ENCODE data around the gene SIDT2. TPM values are rescaled to one million over a fixed set of nuclear protein-coding genes. Genes with fewer than 3 reads are reported as not detected.

The SIDT2 gene
- total and polyA plus RNA-seq, 8 donors, result 29.2 to 112 (median 33.9) TPM

GRCh38 chr11:117200813-117201657, 22.5 kb downstream of the SIDT2 start:
- TF ChIP-seq, protein P1, sequence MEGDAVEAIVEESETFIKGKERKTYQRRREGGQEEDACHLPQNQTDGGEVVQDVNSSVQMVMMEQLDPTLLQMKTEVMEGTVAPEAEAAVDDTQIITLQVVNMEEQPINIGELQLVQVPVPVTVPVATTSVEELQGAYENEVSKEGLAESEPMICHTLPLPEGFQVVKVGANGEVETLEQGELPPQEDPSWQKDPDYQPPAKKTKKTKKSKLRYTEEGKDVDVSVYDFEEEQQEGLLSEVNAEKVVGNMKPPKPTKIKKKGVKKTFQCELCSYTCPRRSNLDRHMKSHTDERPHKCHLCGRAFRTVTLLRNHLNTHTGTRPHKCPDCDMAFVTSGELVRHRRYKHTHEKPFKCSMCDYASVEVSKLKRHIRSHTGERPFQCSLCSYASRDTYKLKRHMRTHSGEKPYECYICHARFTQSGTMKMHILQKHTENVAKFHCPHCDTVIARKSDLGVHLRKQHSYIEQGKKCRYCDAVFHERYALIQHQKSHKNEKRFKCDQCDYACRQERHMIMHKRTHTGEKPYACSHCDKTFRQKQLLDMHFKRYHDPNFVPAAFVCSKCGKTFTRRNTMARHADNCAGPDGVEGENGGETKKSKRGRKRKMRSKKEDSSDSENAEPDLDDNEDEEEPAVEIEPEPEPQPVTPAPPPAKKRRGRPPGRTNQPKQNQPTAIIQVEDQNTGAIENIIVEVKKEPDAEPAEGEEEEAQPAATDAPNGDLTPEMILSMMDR (IDR thresholded peaks at IDR 0.05), result no peak
- H3K4me3 ChIP-seq, result peak overlapping the region; percentile 25 to 34
- intact Hi-C loops (cut with DNase I), result no loop called here
- H3K27ac ChIP-seq, result peak overlapping the region; percentile 28 to 84
- ATAC-seq (no peak), DNase-seq (peak in 1 of 4 donors; percentile 25)
- H3K9me3 ChIP-seq, result no peaks in the 10 kb centered on the region
- H3K4me1 ChIP-seq, result peaks cover 11 to 19% of the 10 kb centered on the region in 2 donors
- H3K27me3 ChIP-seq, result no peaks in the 10 kb centered on the region
- H3K36me3 ChIP-seq, result peaks cover 0 to 49% of the 10 kb centered on the region in 2 donors

GRCh38 chr11:117201658-117202305, 23.2 kb downstream of the SIDT2 start:
- Histone ChIP-seq H3K27me3 (no peaks in the 10 kb centered on the region), H3K36me3 (peaks cover 0 to 44% of the 10 kb centered on the region in 2 donors), H3K4me1 (peaks cover 11 to 19% of the 10 kb centered on the region in 2 donors), H3K4me3 (peak overlapping the region; percentile 1 to 34), H3K9me3 (no peaks in the 10 kb centered on the region), H3K27ac (peak overlapping the region; percentile 28 to 67)
- intact Hi-C loops (cut with DNase I), result no loop called here
- TF ChIP-seq, protein P1 (IDR thresholded peaks at IDR 0.05), result no peak
- ATAC-seq (no peak), DNase-seq (peak in 1 of 4 donors; percentile 75)

GRCh38 chr11:117202386-117203068, 24.0 kb downstream of the SIDT2 start:
- Histone ChIP-seq H3K4me3 (peak overlapping the region in 1 of 2 donors; percentile 34), H3K4me1 (peaks cover 11 to 19% of the 10 kb centered on the region in 2 donors)

GRCh38 chr11:117203069-117203407, 24.5 kb downstream of the SIDT2 start:
- Histone ChIP-seq H3K36me3 (peaks cover 0 to 37% of the 10 kb centered on the region in 2 donors), H3K4me3 (no peak overlapping the region), H3K27ac (no peak overlapping the region), H3K9me3 (no peaks in the 10 kb centered on the region), H3K4me1 (peaks cover 8 to 14% of the 10 kb centered on the region in 2 donors), H3K27me3 (no peaks in the 10 kb centered on the region)
- intact Hi-C loops (cut with DNase I), result no loop called here
- no peak for DNase-seq
- no peak for ATAC-seq
- TF ChIP-seq, protein P1 (IDR thresholded peaks at IDR 0.05), result no peak

More at GRCh38 chr11:117202386-117203068, 24.0 kb downstream of the SIDT2 start:
- TF ChIP-seq, protein P1 (IDR thresholded peaks at IDR 0.05), result no peak
- H3K36me3 ChIP-seq, result peaks cover 0 to 37% of the 10 kb centered on the region in 2 donors
- no peak for ATAC-seq
- peak overlapping the region in 1 of 2 donors; percentile 67 for H3K27ac ChIP-seq
- no peaks in the 10 kb centered on the region for H3K27me3 ChIP-seq
- H3K9me3 ChIP-seq, result no peaks in the 10 kb centered on the region
- intact Hi-C loops (cut with DNase I), result no loop called here
- peak in 1 of 4 donors; percentile 47 for DNase-seq
